WERI-Rb-1 (cell line): ENCODE measurements around the gene EIF3J.

Experiments used
- DNase-seq: peaks from one replicate; pipeline ENCODE4 v3.0.0-alpha.2; 2020
- H3K27ac ChIP-seq: fragments of 250-450 bp; sonication (Bioruptor Pico); 2 replicates; pipeline ENCODE4 v1.5.1; 2020; ENCODE audit warnings: mild to moderate bottlenecking, moderate library complexity
- H3K27me3 ChIP-seq: fragments of 250-450 bp; sonication (Bioruptor Pico); 2 replicates; pipeline ENCODE4 v1.5.1; 2021; ENCODE audit warnings: mild to moderate bottlenecking, low read depth, moderate library complexity; ENCODE audit not compliant: insufficient read depth, severe bottlenecking
- H3K36me3 ChIP-seq: fragments of 250-450 bp; sonication (Bioruptor Pico); 2 replicates; pipeline ENCODE4 v1.5.1; 2020; ENCODE audit warnings: mild to moderate bottlenecking, moderate library complexity
- H3K4me3 ChIP-seq: 2 replicates; pipeline ENCODE4 v1.5.1; 2011; ENCODE audit warnings: low read depth, mild to moderate bottlenecking, control low read depth, low read length
- H3K9me3 ChIP-seq: fragments of 250-450 bp; sonication (Bioruptor Pico); 2 replicates; pipeline ENCODE4 v1.5.1; 2021; ENCODE audit warnings: mild to moderate bottlenecking, moderate library complexity; ENCODE audit not compliant: severe bottlenecking
- CTCF ChIP-seq: IDR thresholded peaks from 2 replicates; pipeline ENCODE4 v1.5.1; 2011; ENCODE audit warnings: low read depth, mild to moderate bottlenecking, control low read depth, inconsistent platforms, low read length

The EIF3J gene

GRCh38 chr15:44598892-44599291 is 61.9 kb downstream of the EIF3J start:
- DNase-seq = no peak
- peaks cover 27% of the 10 kb centered on the region for H3K36me3 ChIP-seq
- H3K9me3 ChIP-seq = no peaks in the 10 kb centered on the region
- H3K27ac ChIP-seq = no peak overlapping the region
- H3K27me3 ChIP-seq = no peaks in the 10 kb centered on the region
- no peak overlapping the region for H3K4me3 ChIP-seq
- no peak for TF ChIP-seq CTCF

GRCh38 chr15:44603126-44603525 is 66.2 kb downstream of the EIF3J start:
- no peaks in the 10 kb centered on the region for H3K27me3 ChIP-seq
- peaks cover 10% of the 10 kb centered on the region for H3K36me3 ChIP-seq
- no peak for DNase-seq
- no peak overlapping the region for H3K27ac ChIP-seq
- TF ChIP-seq CTCF = no peak
- H3K4me3 ChIP-seq = no peak overlapping the region
- H3K9me3 ChIP-seq = no peaks in the 10 kb centered on the region

- TF ChIP-seq CTCF = no peak
- H3K9me3 ChIP-seq = no peaks in the 10 kb centered on the region
- H3K36me3 ChIP-seq = peaks cover 20% of the 10 kb centered on the region
- H3K27me3 ChIP-seq = no peaks in the 10 kb centered on the region
- no peak overlapping the region for H3K27ac ChIP-seq
- no peak for DNase-seq
- H3K4me3 ChIP-seq = no peak overlapping the region
These were observed 69.8 kb downstream of the EIF3J start for GRCh38 chr15:44606740-44607139.
